K562 (cell line): ENCODE measurements around the gene ZBTB43. TPM values are rescaled to one million over a fixed set of nuclear protein-coding genes. Genes with fewer than 3 reads are reported as not detected.
A peak's percentile ranks its signal among the peaks of the same experiment; 100 is the strongest.

Experiments used
- BACH1 ChIP-seq: fragments of 200-800 bp; sonication (Bioruptor generic); IDR thresholded peaks from 2 replicates; pipeline ENCODE4 v1.6.1; 2016; ENCODE audit warnings: missing genetic modification characterization, missing compliant biosample characterization
- ETV5 ChIP-seq: sonication (generic); formaldehyde crosslinking; IDR thresholded peaks from 2 replicates; pipeline ENCODE4 v1.4.0; 2020; ENCODE audit warnings: low read depth, mild to moderate bottlenecking, missing genetic modification reagents
- EWSR1 ChIP-seq: fragments of 450-650 bp; IDR thresholded peaks from 2 replicates; pipeline ENCODE4 v1.6.1; 2018; ENCODE audit warnings: borderline replicate concordance, mild to moderate bottlenecking, low read depth, moderate library complexity; ENCODE audit not compliant: partially characterized antibody
- NKRF ChIP-seq: fragments of 450-650 bp; IDR thresholded peaks from 2 replicates; pipeline ENCODE4 v1.6.1; 2016; ENCODE audit warnings: borderline replicate concordance
- RAD21 ChIP-seq, 2 experiments: fragments of 250-450 bp in 1 of 2; fragments of 450-650 bp in 1 of 2; sonication (Bioruptor Pico) in 1 of 2; formaldehyde crosslinking in 1 of 2; IDR thresholded peaks in 1 of 2; conservative IDR thresholded peaks in 1 of 2; 2 replicates each; pipeline versions ENCODE4 v1.4.0 to v1.8.0; 2020 to 2022; ENCODE audit warnings: mild to moderate bottlenecking in 2 of 2, moderate library complexity in 1 of 2
- SUPT5H ChIP-seq: fragments of 450-650 bp; IDR thresholded peaks from 2 replicates; pipeline ENCODE4 v1.6.1; 2016
- ZEB2 ChIP-seq: fragments of 450-650 bp; IDR thresholded peaks from 2 replicates; pipeline ENCODE4 v1.6.1; 2016
- polyA plus RNA-seq, 8 experiments: library from polyadenylated mRNA; depleted of rRNA in 4 of 8; stranded (reverse) in 5 of 8; unstranded in 3 of 8; fragments of >200 nt; fragmentation: Nextera tagmentation in 2 of 8; fragmentation: Illumina TruSeq in 1 of 8; extraction: Ambion mirVana in 2 of 8; extraction: Trizol in 1 of 8; gene quantifications; 2 replicates each; pipeline versions ENCODE4 v1.2.1 to v1.2.3, GENCODE V29; 2011 to 2014; ENCODE audit warnings: inconsistent platforms in 1 of 8, missing spikeins in 1 of 8
- total RNA-seq, 7 experiments: library from RNA; depleted of rRNA in 6 of 7; stranded (reverse); fragments of >200 nt in 6 of 7; fragmentation: Illumina TruSeq in 2 of 7; extraction: Trizol in 2 of 7; gene quantifications; 2 replicates each; pipeline versions ENCODE4 v1.2.1 to v1.2.3, GENCODE V29; 2011 to 2021; ENCODE audit warnings: low replicate concordance in 1 of 7
- TF ChIP-seq, protein P1 (sequence below): fragments of 450-650 bp; formaldehyde crosslinking; conservative IDR thresholded peaks from 2 replicates; pipeline ENCODE4 v1.4.0; 2022; ENCODE audit warnings: mild to moderate bottlenecking, missing genetic modification characterization
- TF ChIP-seq, protein P2 (sequence below), 2 experiments: fragments of 450-650 bp; IDR thresholded peaks; 2 replicates each; pipeline ENCODE4 v1.6.1; 2016; ENCODE audit warnings: mild to moderate bottlenecking in 2 of 2, borderline replicate concordance in 1 of 2, low read depth in 1 of 2, moderate library complexity in 1 of 2
- TF ChIP-seq, protein P3 (sequence below): fragments of 450-650 bp; IDR thresholded peaks from 2 replicates; pipeline ENCODE4 v1.6.1; 2016
- TF ChIP-seq, protein P4 (sequence below): fragments of 450-650 bp; conservative IDR thresholded peaks from 2 replicates; pipeline ENCODE4 v1.6.1; 2016; ENCODE audit warnings: missing genetic modification characterization, low read depth, mild to moderate bottlenecking, missing compliant biosample characterization, moderate library complexity

The ZBTB43 gene
- total and polyA plus RNA-seq, 9 of the 15 experiments (the other 6 are each of a cell fraction or from before 2014, with no cell fraction given): 3.9 to 17.2 (median 9.1) TPM

DNA sequence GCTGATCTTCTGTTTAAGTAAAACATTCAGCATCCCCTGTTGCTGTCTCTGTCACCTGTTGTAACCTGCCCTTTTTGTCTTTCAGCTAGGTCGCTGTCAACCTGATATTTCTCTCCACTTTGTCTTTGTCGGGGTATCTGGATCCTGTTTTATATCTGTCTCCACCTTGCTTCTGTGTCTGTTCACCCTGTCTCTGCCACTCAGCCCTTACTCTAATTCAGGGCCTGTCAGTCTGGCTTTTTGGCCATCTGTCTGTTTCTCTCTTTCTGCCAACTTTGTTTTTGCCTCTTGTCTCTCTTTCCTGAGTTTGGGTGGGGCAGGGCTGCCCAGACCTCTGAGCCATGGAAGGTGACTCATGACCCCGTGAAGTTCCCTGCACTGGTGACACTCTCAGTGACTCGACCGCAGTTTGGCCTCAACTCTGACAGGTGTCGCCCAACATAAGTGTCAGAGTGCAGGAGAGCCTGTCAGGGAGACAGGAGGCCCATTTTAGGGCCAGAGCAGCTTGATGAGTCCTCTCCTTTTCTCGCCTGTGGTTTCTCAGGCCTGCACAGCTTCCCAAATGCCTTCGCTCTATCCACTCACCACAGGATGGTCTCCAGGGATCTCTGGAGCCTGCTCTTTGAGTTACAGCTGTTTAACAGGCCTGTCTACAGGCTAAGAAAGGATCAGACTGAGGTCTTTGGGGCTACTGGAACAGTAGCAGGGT is 868 bp downstream of the ZBTB43 start (continued):
- 0 out of 2 replicates have a peak, but pooled peaks have one; percentile 45 for TF ChIP-seq ZEB2
- TF ChIP-seq, protein P1, sequence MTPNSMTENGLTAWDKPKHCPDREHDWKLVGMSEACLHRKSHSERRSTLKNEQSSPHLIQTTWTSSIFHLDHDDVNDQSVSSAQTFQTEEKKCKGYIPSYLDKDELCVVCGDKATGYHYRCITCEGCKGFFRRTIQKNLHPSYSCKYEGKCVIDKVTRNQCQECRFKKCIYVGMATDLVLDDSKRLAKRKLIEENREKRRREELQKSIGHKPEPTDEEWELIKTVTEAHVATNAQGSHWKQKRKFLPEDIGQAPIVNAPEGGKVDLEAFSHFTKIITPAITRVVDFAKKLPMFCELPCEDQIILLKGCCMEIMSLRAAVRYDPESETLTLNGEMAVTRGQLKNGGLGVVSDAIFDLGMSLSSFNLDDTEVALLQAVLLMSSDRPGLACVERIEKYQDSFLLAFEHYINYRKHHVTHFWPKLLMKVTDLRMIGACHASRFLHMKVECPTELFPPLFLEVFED (CRISPR knock-in tag): 0 out of 2 replicates have a peak, but pooled peaks have one; percentile 17
- TF ChIP-seq, protein P2, sequence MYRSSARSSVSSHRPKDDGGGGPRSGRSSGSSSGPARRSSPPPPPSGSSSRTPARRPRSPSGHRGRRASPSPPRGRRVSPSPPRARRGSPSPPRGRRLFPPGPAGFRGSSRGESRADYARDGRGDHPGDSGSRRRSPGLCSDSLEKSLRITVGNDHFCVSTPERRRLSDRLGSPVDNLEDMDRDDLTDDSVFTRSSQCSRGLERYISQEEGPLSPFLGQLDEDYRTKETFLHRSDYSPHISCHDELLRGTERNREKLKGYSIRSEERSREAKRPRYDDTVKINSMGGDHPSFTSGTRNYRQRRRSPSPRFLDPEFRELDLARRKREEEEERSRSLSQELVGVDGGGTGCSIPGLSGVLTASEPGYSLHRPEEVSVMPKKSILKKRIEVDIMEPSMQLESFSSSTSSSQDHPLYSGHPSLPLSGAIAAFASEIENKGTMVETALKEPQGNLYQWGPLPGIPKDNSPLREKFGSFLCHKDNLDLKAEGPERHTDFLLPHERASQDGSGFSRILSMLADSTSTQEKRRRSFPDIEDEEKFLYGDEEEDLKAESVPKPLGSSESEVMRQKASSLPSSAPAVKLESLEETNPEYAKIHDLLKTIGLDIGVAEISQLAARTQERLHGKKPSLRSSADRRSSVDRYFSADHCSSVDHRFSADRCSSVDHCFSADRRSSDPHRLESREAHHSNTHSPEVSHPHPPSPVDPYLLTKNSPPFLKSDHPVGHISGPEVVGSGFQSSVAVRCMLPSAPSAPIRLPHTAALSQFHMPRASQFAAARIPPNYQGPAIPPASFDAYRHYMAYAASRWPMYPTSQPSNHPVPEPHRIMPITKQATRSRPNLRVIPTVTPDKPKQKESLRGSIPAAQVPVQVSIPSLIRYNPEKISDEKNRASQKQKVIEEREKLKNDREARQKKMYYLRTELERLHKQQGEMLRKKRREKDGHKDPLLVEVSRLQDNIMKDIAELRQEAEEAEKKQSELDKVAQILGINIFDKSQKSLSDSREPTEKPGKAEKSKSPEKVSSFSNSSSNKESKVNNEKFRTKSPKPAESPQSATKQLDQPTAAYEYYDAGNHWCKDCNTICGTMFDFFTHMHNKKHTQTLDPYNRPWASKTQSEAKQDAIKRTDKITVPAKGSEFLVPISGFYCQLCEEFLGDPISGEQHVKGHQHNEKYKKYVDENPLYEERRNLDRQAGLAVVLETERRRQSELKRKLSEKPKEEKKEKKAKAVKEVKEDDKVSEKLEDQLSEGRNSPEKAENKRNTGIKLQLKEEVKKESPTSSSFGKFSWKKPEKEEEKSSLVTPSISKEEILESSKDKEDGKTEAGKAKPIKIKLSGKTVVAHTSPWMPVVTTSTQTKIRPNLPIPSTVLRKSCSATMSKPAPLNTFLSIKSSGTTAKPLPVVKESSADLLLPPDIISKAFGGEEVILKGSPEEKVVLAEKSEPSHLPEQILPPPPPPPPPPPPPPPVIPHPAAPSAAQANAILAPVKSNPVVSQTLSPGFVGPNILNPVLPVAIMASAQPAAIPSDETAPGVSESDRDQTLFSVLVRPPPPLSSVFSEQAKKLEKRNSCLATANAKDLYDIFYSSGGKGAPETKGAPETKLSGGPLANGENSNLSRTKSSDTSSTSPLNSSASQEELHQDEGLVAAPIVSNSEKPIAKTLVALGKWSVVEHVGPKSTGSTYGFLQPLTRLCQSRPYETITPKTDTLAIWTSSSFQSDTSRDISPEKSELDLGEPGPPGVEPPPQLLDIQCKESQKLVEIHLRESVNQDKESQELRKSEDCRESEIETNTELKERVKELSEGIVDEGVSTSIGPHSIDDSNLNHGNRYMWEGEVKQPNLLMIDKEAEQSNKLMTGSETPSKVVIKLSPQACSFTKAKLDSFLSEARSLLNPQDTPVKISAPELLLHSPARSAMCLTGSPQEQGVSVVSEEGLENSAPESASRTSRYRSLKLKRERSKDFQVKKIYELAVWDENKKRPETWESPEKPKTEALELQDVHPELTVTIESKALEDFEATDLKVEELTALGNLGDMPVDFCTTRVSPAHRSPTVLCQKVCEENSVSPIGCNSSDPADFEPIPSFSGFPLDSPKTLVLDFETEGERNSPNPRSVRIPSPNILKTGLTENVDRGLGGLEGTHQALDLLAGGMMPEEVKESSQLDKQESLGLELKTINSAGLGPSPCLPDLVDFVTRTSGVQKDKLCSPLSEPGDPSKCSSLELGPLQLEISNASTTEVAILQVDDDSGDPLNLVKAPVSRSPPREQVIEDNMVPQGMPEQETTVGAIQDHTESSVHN (IDR thresholded peaks at IDR 0.05; ENCODE audit: borderline replicate concordance in 1 of 2, low read depth in 1 of 2): peak in 1 of 2 experiments; percentile 74; a peak in 2 of 4 replicates
- TF ChIP-seq NKRF: peak; percentile 81
- TF ChIP-seq, protein P3, sequence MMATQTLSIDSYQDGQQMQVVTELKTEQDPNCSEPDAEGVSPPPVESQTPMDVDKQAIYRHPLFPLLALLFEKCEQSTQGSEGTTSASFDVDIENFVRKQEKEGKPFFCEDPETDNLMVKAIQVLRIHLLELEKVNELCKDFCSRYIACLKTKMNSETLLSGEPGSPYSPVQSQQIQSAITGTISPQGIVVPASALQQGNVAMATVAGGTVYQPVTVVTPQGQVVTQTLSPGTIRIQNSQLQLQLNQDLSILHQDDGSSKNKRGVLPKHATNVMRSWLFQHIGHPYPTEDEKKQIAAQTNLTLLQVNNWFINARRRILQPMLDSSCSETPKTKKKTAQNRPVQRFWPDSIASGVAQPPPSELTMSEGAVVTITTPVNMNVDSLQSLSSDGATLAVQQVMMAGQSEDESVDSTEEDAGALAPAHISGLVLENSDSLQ: peak; percentile 92
- TF ChIP-seq SUPT5H: no peak; the same call in 1 of the 2 replicates
- no peak for TF ChIP-seq EWSR1
- TF ChIP-seq BACH1: 0 out of 2 replicates have a peak, but pooled peaks have one; percentile 61
- TF ChIP-seq ETV5 (CRISPR knock-in tag): no peak
- 0 out of 4 replicates have a peak, but pooled peaks of 1 of the 2 experiments have one; percentile 2 for TF ChIP-seq RAD21 (CRISPR knock-in tag; conservative IDR thresholded peaks at IDR 0.05 in 1 of 2, IDR thresholded peaks at IDR 0.05 in 1 of 2)
- TF ChIP-seq, protein P4, sequence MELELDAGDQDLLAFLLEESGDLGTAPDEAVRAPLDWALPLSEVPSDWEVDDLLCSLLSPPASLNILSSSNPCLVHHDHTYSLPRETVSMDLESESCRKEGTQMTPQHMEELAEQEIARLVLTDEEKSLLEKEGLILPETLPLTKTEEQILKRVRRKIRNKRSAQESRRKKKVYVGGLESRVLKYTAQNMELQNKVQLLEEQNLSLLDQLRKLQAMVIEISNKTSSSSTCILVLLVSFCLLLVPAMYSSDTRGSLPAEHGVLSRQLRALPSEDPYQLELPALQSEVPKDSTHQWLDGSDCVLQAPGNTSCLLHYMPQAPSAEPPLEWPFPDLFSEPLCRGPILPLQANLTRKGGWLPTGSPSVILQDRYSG: no peak
